IPS-20b (cell line): Measurements from ENCODE around the gene RMDN2.
"Not testable (repeated sequence)": the region's sequence is repeated elsewhere in the genome, so short reads cannot be mapped to it uniquely, and the experiment has no call there.

Experiments used
- H3K27ac ChIP-seq: one replicate; pipeline ENCODE4 v1.5.1; 2013; ENCODE audit warnings: low read length
- H3K27me3 ChIP-seq: 2 replicates; pipeline ENCODE4 v1.6.1; 2013; ENCODE audit warnings: mild to moderate bottlenecking, low read length, inconsistent platforms; ENCODE audit not compliant: insufficient read depth
- H3K36me3 ChIP-seq: 2 replicates; pipeline ENCODE4 v1.6.1; 2013; ENCODE audit warnings: low read depth, mild to moderate bottlenecking, inconsistent platforms, low read length, moderate library complexity; ENCODE audit not compliant: insufficient read depth
- H3K4me1 ChIP-seq: 2 replicates; pipeline ENCODE4 v1.6.1; 2013; ENCODE audit warnings: mild to moderate bottlenecking, control low read depth, inconsistent platforms, low read length, moderate library complexity; ENCODE audit not compliant: insufficient read depth
- H3K4me3 ChIP-seq: 2 replicates; pipeline ENCODE4 v1.5.1; 2013; ENCODE audit warnings: mild to moderate bottlenecking, low read length, inconsistent platforms
- H3K9ac ChIP-seq: 2 replicates; pipeline ENCODE4 v1.6.1; 2013; ENCODE audit warnings: low read depth, mild to moderate bottlenecking, inconsistent platforms, low read length, moderate library complexity
- H3K9me3 ChIP-seq: 2 replicates; pipeline ENCODE4 v1.6.1; 2013; ENCODE audit warnings: mild to moderate bottlenecking, low read depth, low read length, inconsistent platforms; ENCODE audit not compliant: insufficient read depth

RMDN2 gene

GRCh38 chr2:38013158-38013752, 88.2 kb downstream of the RMDN2 start:
- no peak overlapping the region for H3K9ac ChIP-seq
- H3K4me1 ChIP-seq, result peaks cover 4% of the 10 kb centered on the region; the same call in 1 of the 2 replicates
- H3K36me3 ChIP-seq, result no peaks in the 10 kb centered on the region
- no peaks in the 10 kb centered on the region for H3K27me3 ChIP-seq
- H3K27ac ChIP-seq, result no peak overlapping the region
- peaks cover 7% of the 10 kb centered on the region for H3K9me3 ChIP-seq
- H3K4me3 ChIP-seq, result no peak overlapping the region

GRCh38 chr2:38016219-38016618, 91.1 kb downstream of the RMDN2 start:
- no peaks in the 10 kb centered on the region for H3K9me3 ChIP-seq
- no peaks in the 10 kb centered on the region for H3K36me3 ChIP-seq
- H3K9ac ChIP-seq, result no peak overlapping the region
- peaks cover 4% of the 10 kb centered on the region; the same call in 1 of the 2 replicates for H3K4me1 ChIP-seq
- no peaks in the 10 kb centered on the region for H3K27me3 ChIP-seq
- H3K27ac ChIP-seq, result no peak overlapping the region
- no peak overlapping the region for H3K4me3 ChIP-seq

GRCh38 chr2:38017836-38018235, 92.7 kb downstream of the RMDN2 start:
- H3K9me3 ChIP-seq, result no peaks in the 10 kb centered on the region
- no peak overlapping the region for H3K9ac ChIP-seq
- no peaks in the 10 kb centered on the region for H3K36me3 ChIP-seq
- H3K4me1 ChIP-seq, result peaks cover 4% of the 10 kb centered on the region; the same call in 1 of the 2 replicates
- H3K4me3 ChIP-seq, result no peak overlapping the region
- H3K27me3 ChIP-seq, result no peaks in the 10 kb centered on the region
- no peak overlapping the region for H3K27ac ChIP-seq

- not testable (repeated sequence) for H3K36me3 ChIP-seq, H3K9ac ChIP-seq, H3K4me1 ChIP-seq, H3K27me3 ChIP-seq, H3K4me3 ChIP-seq, H3K27ac ChIP-seq, H3K9me3 ChIP-seq
Measured at GRCh38 chr2:38020359-38021069, 95.4 kb downstream of the RMDN2 start.

- no peak overlapping the region for H3K9ac ChIP-seq
- no peaks in the 10 kb centered on the region for H3K27me3 ChIP-seq
- H3K27ac ChIP-seq, result no peak overlapping the region
- H3K36me3 ChIP-seq, result no peaks in the 10 kb centered on the region
- H3K9me3 ChIP-seq, result no peaks in the 10 kb centered on the region
- H3K4me1 ChIP-seq, result peaks cover 4% of the 10 kb centered on the region; the same call in 1 of the 2 replicates
- no peak overlapping the region for H3K4me3 ChIP-seq
Measured at GRCh38 chr2:38021589-38021988, 96.5 kb downstream of the RMDN2 start.

- H3K4me3 ChIP-seq, result no peak overlapping the region
- H3K9ac ChIP-seq, result no peak overlapping the region
- no peak overlapping the region for H3K27ac ChIP-seq
- H3K4me1 ChIP-seq, result no peaks in the 10 kb centered on the region
- no peaks in the 10 kb centered on the region for H3K36me3 ChIP-seq
- no peaks in the 10 kb centered on the region for H3K27me3 ChIP-seq
- H3K9me3 ChIP-seq, result no peaks in the 10 kb centered on the region
Measured at GRCh38 chr2:38026846-38027245, 101.8 kb downstream of the RMDN2 start.

- no peak overlapping the region for H3K27ac ChIP-seq
- H3K9ac ChIP-seq, result no peak overlapping the region
- H3K4me3 ChIP-seq, result no peak overlapping the region
- H3K27me3 ChIP-seq, result no peaks in the 10 kb centered on the region
- H3K9me3 ChIP-seq, result no peaks in the 10 kb centered on the region
- H3K36me3 ChIP-seq, result no peaks in the 10 kb centered on the region
- H3K4me1 ChIP-seq, result no peaks in the 10 kb centered on the region
Measured at GRCh38 chr2:38028829-38029228, 103.7 kb downstream of the RMDN2 start.

GRCh38 chr2:38029512-38029911, 104.4 kb downstream of the RMDN2 start:
- H3K27me3 ChIP-seq, result no peaks in the 10 kb centered on the region
- no peak overlapping the region for H3K9ac ChIP-seq
- H3K4me1 ChIP-seq, result no peaks in the 10 kb centered on the region
- no peak overlapping the region for H3K27ac ChIP-seq
- H3K4me3 ChIP-seq, result no peak overlapping the region
- no peaks in the 10 kb centered on the region for H3K36me3 ChIP-seq
- no peaks in the 10 kb centered on the region for H3K9me3 ChIP-seq

- Histone ChIP-seq H3K36me3 (no peaks in the 10 kb centered on the region), H3K4me3 (no peak overlapping the region), H3K9me3 (no peaks in the 10 kb centered on the region), H3K9ac (no peak overlapping the region), H3K4me1 (no peaks in the 10 kb centered on the region), H3K27ac (no peak overlapping the region), H3K27me3 (no peaks in the 10 kb centered on the region)
Measured at GRCh38 chr2:38030635-38031355, 105.7 kb downstream of the RMDN2 start.

- H3K27ac ChIP-seq, result no peak overlapping the region
- no peak overlapping the region for H3K4me3 ChIP-seq
- no peaks in the 10 kb centered on the region for H3K9me3 ChIP-seq
- H3K9ac ChIP-seq, result no peak overlapping the region
- H3K27me3 ChIP-seq, result peaks cover 20% of the 10 kb centered on the region
- no peaks in the 10 kb centered on the region for H3K36me3 ChIP-seq
- 0 out of 2 replicates have a peak, but pooled peaks cover 3% of the 10 kb centered on the region for H3K4me1 ChIP-seq
Measured at GRCh38 chr2:38032946-38033345, 107.9 kb downstream of the RMDN2 start.

- Histone ChIP-seq H3K4me1 (0 out of 2 replicates have a peak, but pooled peaks cover 3% of the 10 kb centered on the region), H3K27ac (no peak overlapping the region), H3K9ac (no peak overlapping the region), H3K36me3 (no peaks in the 10 kb centered on the region), H3K9me3 (no peaks in the 10 kb centered on the region), H3K27me3 (peaks cover 27% of the 10 kb centered on the region), H3K4me3 (no peak overlapping the region)
Measured at GRCh38 chr2:38033646-38034045, 108.6 kb downstream of the RMDN2 start.

GRCh38 chr2:38035968-38036367, 110.9 kb downstream of the RMDN2 start:
- Histone ChIP-seq H3K4me1 (0 out of 2 replicates have a peak, but pooled peaks cover 3% of the 10 kb centered on the region), H3K4me3 (no peak overlapping the region), H3K27ac (no peak overlapping the region), H3K9ac (no peak overlapping the region), H3K27me3 (peaks cover 36% of the 10 kb centered on the region), H3K36me3 (no peaks in the 10 kb centered on the region), H3K9me3 (no peaks in the 10 kb centered on the region)
